Right lobe of liver (tissue), 4 donors: ENCODE measurements around the gene SLC38A10.

Source experiments
- CTCF ChIP-seq, 4 donors: fragments of 200-600 bp in 3 of 4; fragments of 450-650 bp in 1 of 4; IDR thresholded peaks; one replicate each; pipeline versions ENCODE4 v1.5.1 to v1.8.0; 2016 to 2022; ENCODE audit warnings: antibody characterized with exemption in 4 of 4, mild to moderate bottlenecking in 2 of 4
- POLR2A ChIP-seq: fragments of 450-650 bp; IDR thresholded peaks from one replicate; pipeline ENCODE4 v1.6.1; 2017; ENCODE audit warnings: antibody characterized with exemption, mild to moderate bottlenecking
- donor health status: DM: no; HTN: no; CAD: no.
- donor health status: DM: no; HTN: no; CAD: no.
- donor health status: DM: no; HTN: yes; CAD: no.

GRCh38 chr17:81210466-81210865 lies 84.6 kb downstream of the SLC38A10 start:
- TF ChIP-seq POLR2A (no peak), CTCF (IDR thresholded peaks at IDR 0.05) (no peak)
